Heart left ventricle (tissue), 16 donors: ENCODE measurements around the gene C2CD2. TPM values are rescaled to one million over a fixed set of nuclear protein-coding genes. Genes with fewer than 3 reads are reported as not detected.

Experiments
- ATAC-seq, 4 donors: fragments of 200-7000 bp; cut with Tn5 transposase; one replicate each; pipeline ENCODE4 v1.9.1; 2020 to 2022; ENCODE audit warnings: moderate library complexity in 4 of 4, mild to moderate bottlenecking in 3 of 4, moderate number of reproducible peaks in 1 of 4
- DNase-seq, 5 donors: peaks; one replicate each; pipeline ENCODE4 v3.0.0-alpha.2; 2020
- H3K27ac ChIP-seq, 12 donors: fragments of 200-600 bp; sonication (generic) in 4 of 12; one replicate each; pipeline versions ENCODE4 v1.5.0 to v1.8.0; 2016 to 2022; ENCODE audit warnings: mild to moderate bottlenecking in 2 of 12
- H3K27me3 ChIP-seq, 9 donors: fragments of 200-600 bp; sonication (generic) in 2 of 9; one replicate each; pipeline versions ENCODE4 v1.5.1 to v1.8.0; 2016 to 2022; ENCODE audit warnings: mild to moderate bottlenecking in 3 of 9
- H3K36me3 ChIP-seq, 9 donors: fragments of 200-600 bp; sonication (generic) in 2 of 9; one replicate each; pipeline versions ENCODE4 v1.5.0 to v1.8.0; 2018 to 2022; ENCODE audit warnings: mild to moderate bottlenecking in 2 of 9
- H3K4me1 ChIP-seq, 12 donors: fragments of 200-600 bp; sonication (generic) in 4 of 12; one replicate each; pipeline versions ENCODE4 v1.5.0 to v1.8.0; 2016 to 2022; ENCODE audit warnings: mild to moderate bottlenecking in 3 of 12
- H3K4me3 ChIP-seq, 12 donors: fragments of 200-600 bp; sonication (generic) in 4 of 12; one replicate each; pipeline versions ENCODE4 v1.5.0 to v1.8.0; 2017 to 2022; ENCODE audit warnings: mild to moderate bottlenecking in 9 of 12, moderate library complexity in 4 of 12
- H3K9me3 ChIP-seq, 12 donors: fragments of 200-600 bp; sonication (generic) in 4 of 12; one replicate each; pipeline versions ENCODE4 v1.5.0 to v1.8.0; 2016 to 2022; ENCODE audit warnings: mild to moderate bottlenecking in 1 of 12
- CTCF ChIP-seq, 12 donors: fragments of 200-600 bp; sonication (generic) in 4 of 12; IDR thresholded peaks; one replicate each; pipeline versions ENCODE4 v1.5.0 to v1.8.0; 2018 to 2022; ENCODE audit warnings: antibody characterized with exemption in 12 of 12, mild to moderate bottlenecking in 5 of 12
- POLR2A ChIP-seq, 2 donors: fragments of 450-650 bp; IDR thresholded peaks; one replicate each; pipeline ENCODE4 v1.6.1; 2017; ENCODE audit warnings: antibody characterized with exemption in 2 of 2, mild to moderate bottlenecking in 2 of 2, moderate library complexity in 2 of 2
- WGBS, 4 donors: extraction: QIAGEN DNeasy Blood & Tissue Kit in 2 of 4; methylation state at CpG; one replicate each; pipeline versions ENCODE4 v1.1.5 to v1.1.7; 2013 to 2018; 5-methylcytosine and 5-hydroxymethylcytosine counted together
- intact Hi-C, 10 donors: fragments of 100-400 bp; cut with DNase I; formaldehyde crosslinking; loops; one replicate each; pipeline versions ENCODE4 v1.11.1 to v1.14.2; 2022
- polyA plus RNA-seq, 2 donors: library from polyadenylated mRNA; stranded (reverse); fragments of 200-250 nt; gene quantifications; one replicate each; pipeline ENCODE4 v1.2.3, GENCODE V29; 2013
- total RNA-seq, 9 donors: library from RNA; depleted of rRNA in 2 of 9; stranded (reverse); fragments of >200 nt in 2 of 9; fragmentation: NEBNext Ultra II Directional in 3 of 9; extraction: Animal tissue kit (Norgen Biotek cat#: 25700) in 3 of 9; gene quantifications; one replicate each; pipeline versions ENCODE4 v1.1.0 to v1.2.4, GENCODE V29; 2016 to 2023
- donor health status: ischemic (EF 13 %, LVEDD 7.1; RV severe dilation, severe dysfunction).
- donor health status: healthy with polysubstance abuse.
- donor health status: DM: no; HTN: yes; CAD: no.
- donor health status: DM: no; HTN: no; CAD: no.
- donor health status: ischemic (EF 25% LVEDD 6.9; RV normal size, moderate dysfunction).
- donor health status: ischemic (EF 25% LVEDD 5.7; RV mildly dilated, moderate dysfunction).
- donor health status: healthy.
- donor health status: DM: yes; HTN: yes; CAD: no.
- donor health status: ischemic (EF 35%, LVEDD 5.7; RV mildly dilated, moderate dysfunction).
- donor health status: nonischemic (EF 11% LVEDD 7.7; RV severe dilation, severe dysfunction).
- donor health status: DM: yes; HTN: yes; CAD: no.
- donor health status: PGD.
- donor health status: ischemic (EF 29% LVEDD 5.4; RV normal size, mild dysfunction).
- donor health status: nonischemic (EF 23%, LVEDD 6.1; RV moderate dilation, normal function).

C2CD2 gene
- total and polyA plus RNA-seq, 11 donors: 3.8 to 13.9 (median 6.0) TPM

GRCh38 chr21:41917531-41917930 is 36.3 kb downstream of the C2CD2 start:
- 96 to 99% (median 98%) methylated on average over 4 of the region's 4 CpGs for WGBS, 4 donors
- H3K27me3 ChIP-seq: no peaks in the 10 kb centered on the region
- no peaks in the 10 kb centered on the region for H3K9me3 ChIP-seq
- H3K4me1 ChIP-seq: peaks cover 0 to 19% (median 9%) of the 10 kb centered on the region in 12 donors
- H3K27ac ChIP-seq: no peak overlapping the region
- ATAC-seq (no peak), DNase-seq (no peak)
- TF ChIP-seq CTCF (IDR thresholded peaks at IDR 0.05) (no peak), POLR2A (IDR thresholded peaks at IDR 0.05) (no peak)
- intact Hi-C loops: no loop called here
- no peak overlapping the region for H3K4me3 ChIP-seq
- H3K36me3 ChIP-seq: peaks cover 0 to 67% (median 40%) of the 10 kb centered on the region in 9 donors

GRCh38 chr21:41916888-41917433 is 36.9 kb downstream of the C2CD2 start:
- Histone ChIP-seq H3K4me1 (peaks cover 0 to 16% (median 9%) of the 10 kb centered on the region in 12 donors), H3K4me3 (no peak overlapping the region), H3K9me3 (no peaks in the 10 kb centered on the region), H3K27me3 (no peaks in the 10 kb centered on the region), H3K36me3 (peaks cover 0 to 73% (median 46%) of the 10 kb centered on the region in 9 donors), H3K27ac (peak overlapping the region in 4 of 12 donors; percentile 4 to 45 (median 30))
- TF ChIP-seq CTCF (IDR thresholded peaks at IDR 0.05): no peak
- TF ChIP-seq POLR2A (IDR thresholded peaks at IDR 0.05): no peak
- WGBS, 4 donors: 63 to 100% (median 82%) methylated on average over 2 to 3 of the region's 3 CpGs
- intact Hi-C loops: no loop called here
- DNase-seq (no peak), ATAC-seq (no peak)

- ATAC-seq (no peak), DNase-seq (no peak)
- H3K4me1 ChIP-seq: no peaks in the 10 kb centered on the region
- TF ChIP-seq POLR2A (IDR thresholded peaks at IDR 0.05) (no peak), CTCF (IDR thresholded peaks at IDR 0.05) (no peak)
- H3K9me3 ChIP-seq: no peaks in the 10 kb centered on the region
- H3K4me3 ChIP-seq: no peak overlapping the region
- H3K27ac ChIP-seq: no peak overlapping the region
- peaks cover 0 to 87% (median 66%) of the 10 kb centered on the region in 9 donors for H3K36me3 ChIP-seq
- H3K27me3 ChIP-seq: no peaks in the 10 kb centered on the region
- WGBS, 4 donors: 82 to 95% (median 92%) methylated on average over 6 of the region's 6 CpGs
- intact Hi-C loops: no loop called here
Measured at GRCh38 chr21:41914965-41915364, 38.9 kb downstream of the C2CD2 start.

GRCh38 chr21:41914358-41914757 is 39.5 kb downstream of the C2CD2 start:
- Histone ChIP-seq H3K27ac (no peak overlapping the region), H3K27me3 (no peaks in the 10 kb centered on the region), H3K4me1 (no peaks in the 10 kb centered on the region), H3K4me3 (no peak overlapping the region), H3K36me3 (peaks cover 0 to 92% (median 71%) of the 10 kb centered on the region in 9 donors), H3K9me3 (no peaks in the 10 kb centered on the region)
- TF ChIP-seq POLR2A (IDR thresholded peaks at IDR 0.05) (no peak), CTCF (IDR thresholded peaks at IDR 0.05) (no peak)
- ATAC-seq (no peak), DNase-seq (no peak)
- intact Hi-C loops: no loop called here
- 92 to 97% (median 95%) methylated on average over 12 of the region's 12 CpGs for WGBS, 4 donors
